HCT116 (cell line): ENCODE results near the gene RUNX1. TPM values are rescaled to one million over a fixed set of nuclear protein-coding genes. Genes with fewer than 3 reads are reported as not detected.

Experiments used
- ATAC-seq: fragments of 200-7000 bp; cut with Tn5 transposase; 2 replicates; pipeline ENCODE4 v1.9.1; 2020; ENCODE audit warnings: mild to moderate bottlenecking, moderate library complexity
- BruUV-seq: library from RNA; stranded (reverse); fragments of 400-500 nt; replicated peaks from 2 replicates; lab custom pipeline; 2021; lab: Mats Ljungman, UMichigan
- CTCF ChIA-PET: fragments of 300-600 bp; sonication (Branson Sonifier 250); formaldehyde crosslinking; loops from one replicate; lab custom pipeline; 2021; ENCODE audit warnings: antibody characterized with exemption; lab: Charles Lee
- POLR2A ChIA-PET: fragments of 300-600, 350-600 bp; sonication (Branson Sonifier 250); formaldehyde crosslinking; loops from one replicate; lab custom pipeline; 2021; ENCODE audit warnings: antibody characterized with exemption; lab: Charles Lee
- RAD21 ChIA-PET, 2 experiments: fragments of 300-600 bp; sonication (Branson Sonifier 250); formaldehyde crosslinking; loops; one replicate each; lab custom pipeline; 2023; ENCODE audit warnings: low total read pairs in 2 of 2; ENCODE audit not compliant: uncharacterized antibody in 2 of 2, unreplicated experiment in 2 of 2, low non-redundant PET in 1 of 2; lab: Charles Lee
- DNase-seq: peaks from one replicate; pipeline ENCODE4 v3.0.0-alpha.2; 2010; ENCODE audit warnings: low read depth, low spot score
- H2AFZ ChIP-seq: fragments of 200-600 bp; shearing (Covaris generic), sonication (generic); 2 replicates; pipeline ENCODE4 v1.6.1; 2017; ENCODE audit warnings: low read depth, mixed run types, mixed read lengths, antibody characterized with exemption, low read length; ENCODE audit not compliant: poor library complexity, severe bottlenecking
- H3K27ac ChIP-seq: 2 replicates; pipeline ENCODE4 v1.5.1; 2012; ENCODE audit warnings: low read depth, low read length
- H3K27me3 ChIP-seq: fragments of 200-600 bp; sonication (generic); 2 replicates; pipeline ENCODE4 v1.6.1; 2016; ENCODE audit warnings: mixed run types, low read length, mixed read lengths; ENCODE audit not compliant: insufficient read depth
- H3K36me3 ChIP-seq, 2 experiments: fragments of 200-500 bp in 1 of 2; fragments of 200-600 bp in 1 of 2; sonication (Bioruptor generic) in 1 of 2; sonication (generic) in 1 of 2; 2 replicates each; pipeline versions ENCODE4 v1.5.1 to v1.6.1; 2014 to 2016; ENCODE audit warnings: low read length in 2 of 2, inconsistent platforms in 1 of 2, mixed read lengths in 1 of 2, mixed run types in 1 of 2; ENCODE audit not compliant: insufficient read depth in 2 of 2, control insufficient read depth in 1 of 2
- H3K4me1 ChIP-seq, 2 experiments: fragments of 200-600 bp in 1 of 2; sonication (generic) in 1 of 2; 2 replicates each; pipeline versions ENCODE4 v1.5.1 to v1.6.1; 2012 to 2017; ENCODE audit warnings: low read length in 2 of 2, inconsistent platforms in 1 of 2, mild to moderate bottlenecking in 1 of 2, mixed read lengths in 1 of 2, mixed run types in 1 of 2, moderate library complexity in 1 of 2; ENCODE audit not compliant: insufficient read depth in 2 of 2, control insufficient read depth in 1 of 2
- H3K4me2 ChIP-seq: fragments of 200-600 bp; sonication (generic); 2 replicates; pipeline ENCODE4 v1.6.1; 2017; ENCODE audit warnings: mixed run types, low read length, mixed read lengths
- H3K4me3 ChIP-seq, 2 experiments: fragments of 200-600 bp in 1 of 2; sonication (generic) in 1 of 2; replicated peaks in 1 of 2; 2 replicates each; pipeline ENCODE4 v1.5.1; 2011 to 2016; ENCODE audit warnings: low read length in 2 of 2, control low read depth in 1 of 2, low read depth in 1 of 2, mild to moderate bottlenecking in 1 of 2, mixed read lengths in 1 of 2, mixed run types in 1 of 2
- H3K79me2 ChIP-seq: fragments of 200-600 bp; sonication (generic); 2 replicates; pipeline ENCODE4 v1.6.1; 2017; ENCODE audit warnings: mild to moderate bottlenecking, mixed run types, low read length, moderate library complexity, mixed read lengths; ENCODE audit not compliant: insufficient read depth
- H3K9ac ChIP-seq: fragments of 200-600 bp; sonication (generic); 2 replicates; pipeline ENCODE4 v1.6.1; 2016; ENCODE audit warnings: low read length, mixed read lengths
- H3K9me2 ChIP-seq: fragments of 200-600 bp; sonication (generic), shearing (Covaris generic); 2 replicates; pipeline ENCODE4 v1.6.1; 2017; ENCODE audit warnings: mixed run types, mild to moderate bottlenecking, moderate library complexity; ENCODE audit not compliant: insufficient read depth
- H3K9me3 ChIP-seq, 2 experiments: fragments of 200-500 bp in 1 of 2; fragments of 200-600 bp in 1 of 2; sonication (Bioruptor generic) in 1 of 2; sonication (generic) in 1 of 2; 2 replicates each; pipeline ENCODE4 v1.6.1; 2014 to 2017; ENCODE audit warnings: low read length in 2 of 2, mixed read lengths in 2 of 2, inconsistent platforms in 1 of 2, low read depth in 1 of 2, mild to moderate bottlenecking in 1 of 2, mixed run types in 1 of 2, moderate library complexity in 1 of 2; ENCODE audit not compliant: control insufficient read depth in 1 of 2, insufficient read depth in 1 of 2
- H4K20me1 ChIP-seq: fragments of 200-600 bp; sonication (generic), shearing (Covaris generic); 2 replicates; pipeline ENCODE4 v1.6.1; 2017; ENCODE audit warnings: mixed run types, mild to moderate bottlenecking, moderate library complexity; ENCODE audit not compliant: insufficient read depth
- EZH2phosphoT487 ChIP-seq: fragments of 200-600 bp; IDR thresholded peaks from 2 replicates; pipeline ENCODE4 v1.6.1; 2018; ENCODE audit warnings: antibody characterized with exemption, borderline replicate concordance
- FOSL1 ChIP-seq: IDR thresholded peaks from 2 replicates; pipeline ENCODE4 v1.6.1; 2012; ENCODE audit warnings: low read depth
- POLR2A ChIP-seq: IDR thresholded peaks from 2 replicates; pipeline ENCODE4 v1.7.0; 2011; ENCODE audit warnings: borderline replicate concordance; ENCODE audit not compliant: insufficient read depth, insufficient read length; ENCODE audit errors: extremely low read depth
- SP1 ChIP-seq: IDR thresholded peaks from 2 replicates; pipeline ENCODE4 v1.6.1; 2012; ENCODE audit warnings: low read depth
- TCF7L2 ChIP-seq: IDR thresholded peaks from 2 replicates; pipeline ENCODE4 v1.7.0; 2011; ENCODE audit warnings: borderline replicate concordance, inconsistent platforms; ENCODE audit not compliant: insufficient read depth, insufficient read length; ENCODE audit errors: extremely low read depth
- YY1 ChIP-seq: IDR thresholded peaks from 2 replicates; pipeline ENCODE4 v1.6.1; 2011; ENCODE audit warnings: low read length, low read depth, moderate library complexity, mild to moderate bottlenecking; ENCODE audit not compliant: insufficient replicate concordance; ENCODE audit errors: extremely low read depth
- ZFX ChIP-seq: fragments of 450-650 bp; IDR thresholded peaks from 2 replicates; pipeline ENCODE4 v1.6.1; 2017
- ZNF274 ChIP-seq: fragments of 200-500 bp; sonication (Bioruptor generic); IDR thresholded peaks from 2 replicates; pipeline ENCODE4 v1.6.1; 2014; ENCODE audit warnings: mild to moderate bottlenecking, low read depth, low read length, inconsistent platforms
- intact Hi-C: fragments of 100-400 bp; cut with micrococcal nuclease; formaldehyde crosslinking; loops from 2 replicates; pipeline ENCODE4 v1.10.0; 2022
- total RNA-seq: library from RNA; stranded (reverse); gene quantifications from one replicate; pipeline ENCODE4 v1.2.1, GENCODE V29; 2021; ENCODE audit not compliant: unreplicated experiment
- TF ChIP-seq, protein P1 (sequence below), 3 experiments: fragments of 200-600 bp in 1 of 3; sonication (generic) in 1 of 3; IDR thresholded peaks in 2 of 3; conservative IDR thresholded peaks in 1 of 3; 2 replicates each; pipeline ENCODE4 v1.5.1; 2012 to 2017; ENCODE audit warnings: low read depth in 2 of 3, low read length in 2 of 3, antibody characterized with exemption in 1 of 3, borderline replicate concordance in 1 of 3, control low read depth in 1 of 3, mild to moderate bottlenecking in 1 of 3, mixed read lengths in 1 of 3, mixed run types in 1 of 3, moderate library complexity in 1 of 3; ENCODE audit not compliant: insufficient read depth in 1 of 3
- TF ChIP-seq, protein P2 (sequence below): IDR thresholded peaks from 2 replicates; pipeline ENCODE4 v1.6.1; 2012
- TF ChIP-seq, protein P3 (sequence below): IDR thresholded peaks from 2 replicates; pipeline ENCODE4 v1.6.1; 2012; ENCODE audit warnings: low read depth

Gene RUNX1
- total RNA-seq, 1 experiment from 2014 or later = 33.5 TPM

DNA sequence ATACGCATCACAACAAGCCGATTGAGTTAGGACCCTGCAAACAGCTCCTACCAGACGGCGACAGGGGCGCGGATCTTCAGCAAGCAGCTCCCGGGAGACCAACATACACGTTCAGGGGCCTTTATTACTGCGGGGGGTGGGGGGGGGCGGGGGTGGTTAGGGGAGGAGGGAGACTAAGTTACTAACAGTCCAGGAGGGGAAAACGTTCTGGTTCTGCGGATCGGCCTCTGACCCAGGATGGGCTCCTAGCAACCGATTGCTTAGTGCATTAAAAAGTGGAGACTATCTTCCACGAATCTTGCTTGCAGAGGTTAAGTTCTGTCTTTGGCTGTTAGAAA lies 162.0 kb downstream of the RUNX1 start (continued):
- TF ChIP-seq TCF7L2 (no peak), ZNF274 (no peak)
- TF ChIP-seq, protein P1, sequence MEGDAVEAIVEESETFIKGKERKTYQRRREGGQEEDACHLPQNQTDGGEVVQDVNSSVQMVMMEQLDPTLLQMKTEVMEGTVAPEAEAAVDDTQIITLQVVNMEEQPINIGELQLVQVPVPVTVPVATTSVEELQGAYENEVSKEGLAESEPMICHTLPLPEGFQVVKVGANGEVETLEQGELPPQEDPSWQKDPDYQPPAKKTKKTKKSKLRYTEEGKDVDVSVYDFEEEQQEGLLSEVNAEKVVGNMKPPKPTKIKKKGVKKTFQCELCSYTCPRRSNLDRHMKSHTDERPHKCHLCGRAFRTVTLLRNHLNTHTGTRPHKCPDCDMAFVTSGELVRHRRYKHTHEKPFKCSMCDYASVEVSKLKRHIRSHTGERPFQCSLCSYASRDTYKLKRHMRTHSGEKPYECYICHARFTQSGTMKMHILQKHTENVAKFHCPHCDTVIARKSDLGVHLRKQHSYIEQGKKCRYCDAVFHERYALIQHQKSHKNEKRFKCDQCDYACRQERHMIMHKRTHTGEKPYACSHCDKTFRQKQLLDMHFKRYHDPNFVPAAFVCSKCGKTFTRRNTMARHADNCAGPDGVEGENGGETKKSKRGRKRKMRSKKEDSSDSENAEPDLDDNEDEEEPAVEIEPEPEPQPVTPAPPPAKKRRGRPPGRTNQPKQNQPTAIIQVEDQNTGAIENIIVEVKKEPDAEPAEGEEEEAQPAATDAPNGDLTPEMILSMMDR (IDR thresholded peaks at IDR 0.05 in 2 of 3, conservative IDR thresholded peaks at IDR 0.05 in 1 of 3; ENCODE audit: borderline replicate concordance in 1 of 3, insufficient read depth in 1 of 3, low read depth in 2 of 3, low read length in 2 of 3) = no peak

DNA sequence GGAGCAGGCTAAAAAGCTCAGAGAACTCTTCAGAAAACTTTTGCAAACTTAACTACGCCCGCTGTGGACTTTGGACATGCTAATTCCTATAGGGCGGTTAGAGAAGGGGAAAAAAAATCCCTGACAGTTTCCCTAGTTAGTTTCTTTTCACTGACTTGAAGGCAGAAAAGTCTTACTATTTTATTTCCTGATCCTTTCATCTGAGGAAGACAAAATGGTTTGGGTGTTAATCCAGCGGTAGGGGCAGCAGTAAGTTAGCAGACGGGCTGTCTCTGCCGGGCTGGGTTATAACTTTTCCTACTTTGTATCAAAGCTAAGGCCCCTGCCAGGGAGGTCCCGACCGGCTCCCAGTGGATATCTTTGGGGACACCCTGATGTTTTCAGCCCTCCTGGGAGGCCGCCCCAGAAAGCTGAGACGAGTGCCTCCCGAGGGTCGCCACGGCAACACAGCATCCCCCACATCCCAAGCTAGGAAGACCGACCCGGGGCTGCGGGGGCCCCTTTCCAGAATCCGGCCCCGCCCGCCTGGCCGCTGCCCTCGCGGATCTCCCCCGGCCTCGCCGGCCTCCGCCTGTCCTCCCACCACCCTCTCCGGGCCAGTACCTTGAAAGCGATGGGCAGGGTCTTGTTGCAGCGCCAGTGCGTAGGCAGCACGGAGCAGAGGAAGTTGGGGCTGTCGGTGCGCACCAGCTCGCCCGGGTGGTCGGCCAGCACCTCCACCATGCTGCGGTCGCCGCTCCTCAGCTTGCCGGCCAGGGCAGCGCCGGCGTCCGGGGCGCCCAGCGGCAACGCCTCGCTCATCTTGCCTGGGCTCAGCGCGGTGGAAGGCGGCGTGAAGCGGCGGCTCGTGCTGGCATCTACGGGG lies 162.6 kb downstream of the RUNX1 start:
- DNase-seq (no peak), ATAC-seq (no peak)
- BruUV-seq = no TSS peak
- TF ChIP-seq POLR2A = no peak
- TF ChIP-seq FOSL1 = no peak
- TF ChIP-seq TCF7L2 = no peak
- no peak for TF ChIP-seq ZFX
- no peak for TF ChIP-seq SP1
- TF ChIP-seq EZH2phosphoT487 = no peak
- no peak for TF ChIP-seq YY1
- TF ChIP-seq, protein P2, sequence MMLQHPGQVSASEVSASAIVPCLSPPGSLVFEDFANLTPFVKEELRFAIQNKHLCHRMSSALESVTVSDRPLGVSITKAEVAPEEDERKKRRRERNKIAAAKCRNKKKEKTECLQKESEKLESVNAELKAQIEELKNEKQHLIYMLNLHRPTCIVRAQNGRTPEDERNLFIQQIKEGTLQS = no peak
- TF ChIP-seq, protein P1 (IDR thresholded peaks at IDR 0.05 in 2 of 3, conservative IDR thresholded peaks at IDR 0.05 in 1 of 3; ENCODE audit: borderline replicate concordance in 1 of 3, insufficient read depth in 1 of 3, low read depth in 2 of 3, low read length in 2 of 3) = no peak
- TF ChIP-seq, protein P3, sequence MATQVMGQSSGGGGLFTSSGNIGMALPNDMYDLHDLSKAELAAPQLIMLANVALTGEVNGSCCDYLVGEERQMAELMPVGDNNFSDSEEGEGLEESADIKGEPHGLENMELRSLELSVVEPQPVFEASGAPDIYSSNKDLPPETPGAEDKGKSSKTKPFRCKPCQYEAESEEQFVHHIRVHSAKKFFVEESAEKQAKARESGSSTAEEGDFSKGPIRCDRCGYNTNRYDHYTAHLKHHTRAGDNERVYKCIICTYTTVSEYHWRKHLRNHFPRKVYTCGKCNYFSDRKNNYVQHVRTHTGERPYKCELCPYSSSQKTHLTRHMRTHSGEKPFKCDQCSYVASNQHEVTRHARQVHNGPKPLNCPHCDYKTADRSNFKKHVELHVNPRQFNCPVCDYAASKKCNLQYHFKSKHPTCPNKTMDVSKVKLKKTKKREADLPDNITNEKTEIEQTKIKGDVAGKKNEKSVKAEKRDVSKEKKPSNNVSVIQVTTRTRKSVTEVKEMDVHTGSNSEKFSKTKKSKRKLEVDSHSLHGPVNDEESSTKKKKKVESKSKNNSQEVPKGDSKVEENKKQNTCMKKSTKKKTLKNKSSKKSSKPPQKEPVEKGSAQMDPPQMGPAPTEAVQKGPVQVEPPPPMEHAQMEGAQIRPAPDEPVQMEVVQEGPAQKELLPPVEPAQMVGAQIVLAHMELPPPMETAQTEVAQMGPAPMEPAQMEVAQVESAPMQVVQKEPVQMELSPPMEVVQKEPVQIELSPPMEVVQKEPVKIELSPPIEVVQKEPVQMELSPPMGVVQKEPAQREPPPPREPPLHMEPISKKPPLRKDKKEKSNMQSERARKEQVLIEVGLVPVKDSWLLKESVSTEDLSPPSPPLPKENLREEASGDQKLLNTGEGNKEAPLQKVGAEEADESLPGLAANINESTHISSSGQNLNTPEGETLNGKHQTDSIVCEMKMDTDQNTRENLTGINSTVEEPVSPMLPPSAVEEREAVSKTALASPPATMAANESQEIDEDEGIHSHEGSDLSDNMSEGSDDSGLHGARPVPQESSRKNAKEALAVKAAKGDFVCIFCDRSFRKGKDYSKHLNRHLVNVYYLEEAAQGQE = no peak
- Histone ChIP-seq H3K36me3 (peaks cover 0 to 5% of the 10 kb centered on the region in 2 experiments; a peak in 1 of 4 replicates), H3K79me2 (peaks cover 66% of the 10 kb centered on the region), H4K20me1 (no peaks in the 10 kb centered on the region), H3K4me3 (peak overlapping the region; percentile 68 to 81), H3K4me1 (peaks cover 34 to 69% of the 10 kb centered on the region in 2 experiments), H3K27me3 (no peaks in the 10 kb centered on the region), H3K9me2 (no peaks in the 10 kb centered on the region), H3K9ac (peak overlapping the region; percentile 87), H2AFZ (no peak overlapping the region), H3K4me2 (peak overlapping the region; percentile 100), H3K27ac (peak overlapping the region; percentile 70), H3K9me3 (no peaks in the 10 kb centered on the region)
- ChIA-PET POLR2A (interaction anchor here (1.7 to 3.9 kb wide), 3 partner anchors 79 to 140 kb away, joined by 5 to 33 read pairs (median 20); no protein-coding TSS in a partner anchor), CTCF (interaction anchor here (0.9 to 4.6 kb wide), 4 partner anchors 104 to 953 kb away, joined by 3 to 31 read pairs (median 8); no protein-coding TSS in a partner anchor), RAD21 (interaction anchor here (0.6 to 3.4 kb wide), 4 partner anchors 41 to 373 kb away, joined by 3 to 23 read pairs (median 6); no protein-coding TSS in a partner anchor)
- intact Hi-C loops = loop anchor here (5.0 kb wide), 4 partner anchors 166 to 331 kb away; no protein-coding TSS in a partner anchor
